ENCODE results near the gene PGA5. TPM values are rescaled to one million over a fixed set of nuclear protein-coding genes. Genes with fewer than 3 reads are reported as not detected.
A peak's percentile ranks its signal among the peaks of the same experiment; 100 is the strongest.

Gene PGA5
- total and polyA plus RNA-seq, 2 experiments from 2014 or later: 0.45 to 0.52 TPM

DNA sequence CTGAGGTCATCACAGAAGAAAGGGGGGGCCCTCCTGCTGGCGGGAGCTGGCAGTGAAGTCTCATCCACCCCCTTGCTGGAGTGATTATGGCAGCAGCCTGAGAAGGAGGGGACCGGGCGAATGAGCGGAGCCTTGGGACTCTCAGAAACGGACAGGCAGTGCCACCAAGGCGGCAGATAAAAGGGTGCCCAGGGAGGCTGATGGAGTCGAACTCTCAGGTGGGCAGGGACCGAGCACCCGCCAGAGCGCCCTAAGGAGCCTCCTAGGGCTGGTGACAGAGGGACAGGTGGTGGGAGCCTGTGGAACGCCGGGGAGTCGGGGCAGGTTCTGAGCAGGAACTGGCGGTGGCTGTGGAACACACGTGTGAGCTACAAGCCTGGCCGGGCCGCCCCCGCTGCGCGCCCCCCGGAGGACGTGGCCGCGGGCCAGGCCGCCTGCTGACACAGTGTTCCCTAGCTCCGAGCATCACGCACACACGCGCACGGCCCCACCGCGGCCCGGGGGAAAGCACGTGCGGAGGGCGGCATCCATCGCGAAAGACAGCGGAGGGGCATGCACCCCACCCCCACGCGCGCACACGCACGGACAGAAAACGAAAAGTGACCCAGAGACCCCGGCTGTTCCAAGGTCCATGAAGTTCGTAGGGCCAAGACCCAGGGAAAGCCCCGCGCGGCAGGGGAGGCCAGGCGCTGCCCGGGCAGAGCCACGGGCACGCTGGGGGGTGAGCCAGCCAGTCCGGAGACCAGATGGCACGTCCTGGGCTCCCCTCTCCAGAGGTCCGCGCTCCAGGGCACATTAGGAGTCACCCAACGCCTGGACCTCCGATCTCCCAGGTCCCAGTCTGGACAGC is 53.1 kb downstream of the PGA5 start:
- H3F3A ChIP-seq (replicated peaks; ENCODE audit: low read depth): peaks cover 9% of the 10 kb centered on the region
- Mint-ChIP-seq H3K4me3 (peak overlapping the region; percentile 87), H3K27ac (no peak overlapping the region), H3K9me3 (no peaks in the 10 kb centered on the region; the same call in 2 of the 3 replicates), H3K36me3 (ENCODE audit: low read depth) (peaks cover 22% of the 10 kb centered on the region), H3K27me3 (ENCODE audit: insufficient read depth, low read depth, poor library complexity) (peaks cover 24% of the 10 kb centered on the region), H3K4me1 (peaks cover 22% of the 10 kb centered on the region)
- peak overlapping the region; percentile 84 for H2AFZ ChIP-seq
- H4K20me1 ChIP-seq (replicated peaks; ENCODE audit: insufficient read depth): peaks cover 6% of the 10 kb centered on the region
- 0 out of 2 replicates have a peak overlapping the region, but pooled peaks have one; percentile 55 for H3K27ac ChIP-seq (ENCODE audit: low read depth)
- H3K4me2 ChIP-seq: peak overlapping the region; percentile 93
- DNase-seq (ENCODE audit: low spot score): peak; percentile 50
- peaks cover 11% of the 10 kb centered on the region for H3K27me3 ChIP-seq (ENCODE audit: insufficient read depth)
- H3K36me3 ChIP-seq (ENCODE audit: insufficient read depth): peaks cover 5% of the 10 kb centered on the region; the same call in 1 of the 2 replicates
- peaks cover 19% of the 10 kb centered on the region for H3K79me2 ChIP-seq (replicated peaks; ENCODE audit: insufficient read depth)
- peak overlapping the region; percentile 86 for H3K4me3 ChIP-seq
- peak; percentile 36 for ATAC-seq
- peaks cover 9% of the 10 kb centered on the region for H3K4me1 ChIP-seq (ENCODE audit: insufficient read depth)
- no peaks in the 10 kb centered on the region for H3K9me2 ChIP-seq (ENCODE audit: insufficient read depth)
- TF ChIP-seq, protein P1, sequence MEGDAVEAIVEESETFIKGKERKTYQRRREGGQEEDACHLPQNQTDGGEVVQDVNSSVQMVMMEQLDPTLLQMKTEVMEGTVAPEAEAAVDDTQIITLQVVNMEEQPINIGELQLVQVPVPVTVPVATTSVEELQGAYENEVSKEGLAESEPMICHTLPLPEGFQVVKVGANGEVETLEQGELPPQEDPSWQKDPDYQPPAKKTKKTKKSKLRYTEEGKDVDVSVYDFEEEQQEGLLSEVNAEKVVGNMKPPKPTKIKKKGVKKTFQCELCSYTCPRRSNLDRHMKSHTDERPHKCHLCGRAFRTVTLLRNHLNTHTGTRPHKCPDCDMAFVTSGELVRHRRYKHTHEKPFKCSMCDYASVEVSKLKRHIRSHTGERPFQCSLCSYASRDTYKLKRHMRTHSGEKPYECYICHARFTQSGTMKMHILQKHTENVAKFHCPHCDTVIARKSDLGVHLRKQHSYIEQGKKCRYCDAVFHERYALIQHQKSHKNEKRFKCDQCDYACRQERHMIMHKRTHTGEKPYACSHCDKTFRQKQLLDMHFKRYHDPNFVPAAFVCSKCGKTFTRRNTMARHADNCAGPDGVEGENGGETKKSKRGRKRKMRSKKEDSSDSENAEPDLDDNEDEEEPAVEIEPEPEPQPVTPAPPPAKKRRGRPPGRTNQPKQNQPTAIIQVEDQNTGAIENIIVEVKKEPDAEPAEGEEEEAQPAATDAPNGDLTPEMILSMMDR (conservative IDR thresholded peaks at IDR 0.05; ENCODE audit: low read depth in 2 of 2): 0 out of 4 replicates have a peak, but pooled peaks have one; percentile 2 to 18
- TF ChIP-seq STAT1 (IDR thresholded peaks at IDR 0.05; ENCODE audit: unreplicated experiment) (no peak), ZNF114 (CRISPR knock-in tag; IDR thresholded peaks at IDR 0.05) (no peak)

DNA sequence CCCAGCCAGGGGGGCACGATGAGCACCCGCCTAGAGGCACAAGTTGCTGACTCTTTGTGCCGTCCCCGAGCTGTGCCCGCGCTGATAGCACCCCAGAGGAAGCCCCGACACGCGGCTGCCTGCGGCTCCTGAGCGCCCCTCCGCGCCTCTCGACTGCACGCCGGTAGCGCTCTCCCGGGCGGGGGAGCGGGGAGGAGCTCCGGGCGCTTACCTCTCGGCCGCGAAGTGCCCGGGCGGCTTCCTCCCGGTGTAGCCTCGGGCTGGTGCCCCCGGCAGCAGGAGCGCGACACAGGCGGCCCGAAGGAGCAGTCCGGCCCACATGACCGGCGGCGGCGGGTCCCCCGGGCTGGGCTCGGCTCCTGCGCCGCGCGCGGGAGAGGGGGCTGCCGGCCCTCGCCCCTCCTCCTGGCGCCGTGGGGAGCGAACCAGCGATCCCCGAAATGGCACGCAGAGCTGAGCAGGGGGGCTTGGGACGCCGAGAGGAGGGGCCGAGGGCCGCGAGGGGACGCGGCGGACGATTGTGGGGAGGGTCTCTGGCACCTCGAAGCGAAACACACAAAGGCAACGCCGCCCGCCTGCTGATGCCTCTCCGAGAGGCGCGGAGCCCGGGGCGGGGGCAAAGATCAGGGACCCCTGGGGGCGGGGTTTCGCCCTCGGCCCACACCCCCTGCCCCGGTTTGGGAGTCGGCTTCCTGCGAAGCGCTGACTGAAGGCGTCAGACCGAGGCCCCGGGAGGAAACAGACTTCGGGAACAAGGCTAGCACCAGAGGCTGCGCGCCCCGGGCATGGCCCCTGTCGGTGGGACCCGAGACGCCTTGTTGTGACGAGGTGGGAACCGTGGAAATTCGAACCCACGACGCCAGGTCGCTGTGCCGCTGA is 54.0 kb downstream of the PGA5 start, which contains the start of gene VWCE:
Gene VWCE (minus strand): TSS at position 600 of the 879 bp plus-strand sequence. CDS start 279 bp downstream, at position 321.
- H3K4me3 Mint-ChIP-seq: peak within 1 kb of the TSS; percentile 87
- H3K36me3 Mint-ChIP-seq (ENCODE audit: low read depth): peaks cover 28% of the 10 kb centered on the region
- peak within 1 kb of the TSS; percentile 87 for H3K27ac ChIP-seq (ENCODE audit: low read depth)
- H3K36me3 ChIP-seq (ENCODE audit: insufficient read depth): peaks cover 5% of the 10 kb centered on the region
- peaks cover 19% of the 10 kb centered on the region for H3K79me2 ChIP-seq (replicated peaks; ENCODE audit: insufficient read depth)
- peaks cover 9% of the 10 kb centered on the region for H3F3A ChIP-seq (replicated peaks; ENCODE audit: low read depth)
- H4K20me1 ChIP-seq (replicated peaks; ENCODE audit: insufficient read depth): peaks cover 6% of the 10 kb centered on the region; the same call in 1 of the 2 replicates
- H3K27me3 Mint-ChIP-seq (ENCODE audit: insufficient read depth, low read depth, poor library complexity): peaks cover 24% of the 10 kb centered on the region
- peaks cover 9% of the 10 kb centered on the region for H3K4me1 ChIP-seq (ENCODE audit: insufficient read depth)
- peaks cover 23% of the 10 kb centered on the region for H3K4me1 Mint-ChIP-seq
- H3K4me2 ChIP-seq: peak within 1 kb of the TSS; percentile 93
- H3K27ac Mint-ChIP-seq: no peak within 1 kb of the TSS
- H3K27me3 ChIP-seq (ENCODE audit: insufficient read depth): peaks cover 11% of the 10 kb centered on the region
- ATAC-seq (peak; percentile 73), DNase-seq (ENCODE audit: low spot score) (peak; percentile 92)
- H3K9me2 ChIP-seq (ENCODE audit: insufficient read depth): no peaks in the 10 kb centered on the region
- peak within 1 kb of the TSS; percentile 84 for H2AFZ ChIP-seq
- H3K9me3 Mint-ChIP-seq: no peaks in the 10 kb centered on the region; the same call in 2 of the 3 replicates
- peak within 1 kb of the TSS; percentile 86 for H3K4me3 ChIP-seq
- TF ChIP-seq NANOG (IDR thresholded peaks at IDR 0.05; ENCODE audit: borderline replicate concordance) (no peak), EZH2phosphoT487 (IDR thresholded peaks at IDR 0.05; ENCODE audit: unreplicated experiment) (no peak), POLR2AphosphoS5 (IDR thresholded peaks at IDR 0.05; ENCODE audit: low read depth) (peak; percentile 56)
- TF ChIP-seq, protein P2, sequence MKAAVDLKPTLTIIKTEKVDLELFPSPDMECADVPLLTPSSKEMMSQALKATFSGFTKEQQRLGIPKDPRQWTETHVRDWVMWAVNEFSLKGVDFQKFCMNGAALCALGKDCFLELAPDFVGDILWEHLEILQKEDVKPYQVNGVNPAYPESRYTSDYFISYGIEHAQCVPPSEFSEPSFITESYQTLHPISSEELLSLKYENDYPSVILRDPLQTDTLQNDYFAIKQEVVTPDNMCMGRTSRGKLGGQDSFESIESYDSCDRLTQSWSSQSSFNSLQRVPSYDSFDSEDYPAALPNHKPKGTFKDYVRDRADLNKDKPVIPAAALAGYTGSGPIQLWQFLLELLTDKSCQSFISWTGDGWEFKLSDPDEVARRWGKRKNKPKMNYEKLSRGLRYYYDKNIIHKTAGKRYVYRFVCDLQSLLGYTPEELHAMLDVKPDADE (IDR thresholded peaks at IDR 0.05): no peak
- TF ChIP-seq, protein P3, sequence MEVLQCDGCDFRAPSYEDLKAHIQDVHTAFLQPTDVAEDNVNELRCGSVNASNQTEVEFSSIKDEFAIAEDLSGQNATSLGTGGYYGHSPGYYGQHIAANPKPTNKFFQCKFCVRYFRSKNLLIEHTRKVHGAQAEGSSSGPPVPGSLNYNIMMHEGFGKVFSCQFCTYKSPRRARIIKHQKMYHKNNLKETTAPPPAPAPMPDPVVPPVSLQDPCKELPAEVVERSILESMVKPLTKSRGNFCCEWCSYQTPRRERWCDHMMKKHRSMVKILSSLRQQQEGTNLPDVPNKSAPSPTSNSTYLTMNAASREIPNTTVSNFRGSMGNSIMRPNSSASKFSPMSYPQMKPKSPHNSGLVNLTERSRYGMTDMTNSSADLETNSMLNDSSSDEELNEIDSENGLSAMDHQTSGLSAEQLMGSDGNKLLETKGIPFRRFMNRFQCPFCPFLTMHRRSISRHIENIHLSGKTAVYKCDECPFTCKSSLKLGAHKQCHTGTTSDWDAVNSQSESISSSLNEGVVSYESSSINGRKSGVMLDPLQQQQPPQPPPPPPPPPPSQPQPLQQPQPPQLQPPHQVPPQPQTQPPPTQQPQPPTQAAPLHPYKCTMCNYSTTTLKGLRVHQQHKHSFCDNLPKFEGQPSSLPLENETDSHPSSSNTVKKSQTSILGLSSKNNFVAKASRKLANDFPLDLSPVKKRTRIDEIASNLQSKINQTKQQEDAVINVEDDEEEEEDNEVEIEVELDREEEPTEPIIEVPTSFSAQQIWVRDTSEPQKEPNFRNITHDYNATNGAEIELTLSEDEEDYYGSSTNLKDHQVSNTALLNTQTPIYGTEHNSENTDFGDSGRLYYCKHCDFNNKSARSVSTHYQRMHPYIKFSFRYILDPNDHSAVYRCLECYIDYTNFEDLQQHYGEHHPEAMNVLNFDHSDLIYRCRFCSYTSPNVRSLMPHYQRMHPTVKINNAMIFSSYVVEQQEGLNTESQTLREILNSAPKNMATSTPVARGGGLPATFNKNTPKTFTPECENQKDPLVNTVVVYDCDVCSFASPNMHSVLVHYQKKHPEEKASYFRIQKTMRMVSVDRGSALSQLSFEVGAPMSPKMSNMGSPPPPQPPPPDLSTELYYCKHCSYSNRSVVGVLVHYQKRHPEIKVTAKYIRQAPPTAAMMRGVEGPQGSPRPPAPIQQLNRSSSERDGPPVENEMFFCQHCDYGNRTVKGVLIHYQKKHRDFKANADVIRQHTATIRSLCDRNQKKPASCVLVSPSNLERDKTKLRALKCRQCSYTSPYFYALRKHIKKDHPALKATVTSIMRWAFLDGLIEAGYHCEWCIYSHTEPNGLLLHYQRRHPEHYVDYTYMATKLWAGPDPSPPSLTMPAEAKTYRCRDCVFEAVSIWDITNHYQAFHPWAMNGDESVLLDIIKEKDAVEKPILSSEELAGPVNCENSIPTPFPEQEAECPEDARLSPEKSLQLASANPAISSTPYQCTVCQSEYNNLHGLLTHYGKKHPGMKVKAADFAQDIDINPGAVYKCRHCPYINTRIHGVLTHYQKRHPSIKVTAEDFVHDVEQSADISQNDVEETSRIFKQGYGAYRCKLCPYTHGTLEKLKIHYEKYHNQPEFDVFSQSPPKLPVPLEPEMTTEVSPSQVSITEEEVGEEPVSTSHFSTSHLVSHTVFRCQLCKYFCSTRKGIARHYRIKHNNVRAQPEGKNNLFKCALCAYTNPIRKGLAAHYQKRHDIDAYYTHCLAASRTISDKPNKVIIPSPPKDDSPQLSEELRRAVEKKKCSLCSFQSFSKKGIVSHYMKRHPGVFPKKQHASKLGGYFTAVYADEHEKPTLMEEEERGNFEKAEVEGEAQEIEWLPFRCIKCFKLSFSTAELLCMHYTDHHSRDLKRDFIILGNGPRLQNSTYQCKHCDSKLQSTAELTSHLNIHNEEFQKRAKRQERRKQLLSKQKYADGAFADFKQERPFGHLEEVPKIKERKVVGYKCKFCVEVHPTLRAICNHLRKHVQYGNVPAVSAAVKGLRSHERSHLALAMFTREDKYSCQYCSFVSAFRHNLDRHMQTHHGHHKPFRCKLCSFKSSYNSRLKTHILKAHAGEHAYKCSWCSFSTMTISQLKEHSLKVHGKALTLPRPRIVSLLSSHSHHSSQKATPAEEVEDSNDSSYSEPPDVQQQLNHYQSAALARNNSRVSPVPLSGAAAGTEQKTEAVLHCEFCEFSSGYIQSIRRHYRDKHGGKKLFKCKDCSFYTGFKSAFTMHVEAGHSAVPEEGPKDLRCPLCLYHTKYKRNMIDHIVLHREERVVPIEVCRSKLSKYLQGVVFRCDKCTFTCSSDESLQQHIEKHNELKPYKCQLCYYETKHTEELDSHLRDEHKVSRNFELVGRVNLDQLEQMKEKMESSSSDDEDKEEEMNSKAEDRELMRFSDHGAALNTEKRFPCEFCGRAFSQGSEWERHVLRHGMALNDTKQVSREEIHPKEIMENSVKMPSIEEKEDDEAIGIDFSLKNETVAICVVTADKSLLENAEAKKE (CRISPR knock-in tag; IDR thresholded peaks at IDR 0.05): no peak
